ENCODE measurements around the gene OR51S1.
"Not testable (repeated sequence)": the region's sequence is repeated elsewhere in the genome, so short reads cannot be mapped to it uniquely, and the experiment has no call there.

The OR51S1 gene

GRCh38 chr11:4826425-4826824, 22.6 kb downstream of the OR51S1 start:
- Histone ChIP-seq H3K36me3 (no peaks in the 10 kb centered on the region), H3K27me3 (no peaks in the 10 kb centered on the region), H3K4me1 (no peaks in the 10 kb centered on the region), H3K4me3 (ENCODE audit: low read depth, low read length) (no peak overlapping the region), H3K9me3 (no peaks in the 10 kb centered on the region)
- TF ChIP-seq CTCF (IDR thresholded peaks at IDR 0.05; ENCODE audit: low read depth, low read length): no peak
- DNase-seq: no peak

- Histone ChIP-seq H3K27me3 (no peaks in the 10 kb centered on the region), H3K9me3 (no peaks in the 10 kb centered on the region), H3K4me3 (ENCODE audit: low read depth, low read length) (no peak overlapping the region), H3K4me1 (no peaks in the 10 kb centered on the region), H3K36me3 (no peaks in the 10 kb centered on the region)
- DNase-seq: no peak
- no peak for TF ChIP-seq CTCF (IDR thresholded peaks at IDR 0.05; ENCODE audit: low read depth, low read length)
Observed at GRCh38 chr11:4825132-4825531, 23.9 kb downstream of the OR51S1 start.

- no peak for TF ChIP-seq CTCF (IDR thresholded peaks at IDR 0.05; ENCODE audit: low read depth, low read length)
Observed at GRCh38 chr11:4821021-4821420, 28.0 kb downstream of the OR51S1 start, which contains the start of gene OR51F2. Gene OR51F2, plus strand, starts transcription at chr11:4821321. Its CDS starts 101 bp downstream, at chr11:4821422.

GRCh38 chr11:4809246-4809645, 39.8 kb downstream of the OR51S1 start:
- Histone ChIP-seq H3K4me3 (ENCODE audit: low read depth, low read length) (no peak overlapping the region), H3K36me3 (no peaks in the 10 kb centered on the region), H3K27me3 (no peaks in the 10 kb centered on the region), H3K9me3 (no peaks in the 10 kb centered on the region), H3K4me1 (no peaks in the 10 kb centered on the region)
- no peak for DNase-seq
- no peak for TF ChIP-seq CTCF (IDR thresholded peaks at IDR 0.05; ENCODE audit: low read depth, low read length)

More at GRCh38 chr11:4821021-4821420, 28.0 kb downstream of the OR51S1 start, which contains the start of gene OR51F2:
- Histone ChIP-seq H3K9me3 (no peaks in the 10 kb centered on the region), H3K4me3 (ENCODE audit: low read depth, low read length) (no peak within 1 kb of the TSS), H3K27me3 (no peaks in the 10 kb centered on the region), H3K4me1 (no peaks in the 10 kb centered on the region), H3K36me3 (no peaks in the 10 kb centered on the region)
- DNase-seq: no peak

DNA sequence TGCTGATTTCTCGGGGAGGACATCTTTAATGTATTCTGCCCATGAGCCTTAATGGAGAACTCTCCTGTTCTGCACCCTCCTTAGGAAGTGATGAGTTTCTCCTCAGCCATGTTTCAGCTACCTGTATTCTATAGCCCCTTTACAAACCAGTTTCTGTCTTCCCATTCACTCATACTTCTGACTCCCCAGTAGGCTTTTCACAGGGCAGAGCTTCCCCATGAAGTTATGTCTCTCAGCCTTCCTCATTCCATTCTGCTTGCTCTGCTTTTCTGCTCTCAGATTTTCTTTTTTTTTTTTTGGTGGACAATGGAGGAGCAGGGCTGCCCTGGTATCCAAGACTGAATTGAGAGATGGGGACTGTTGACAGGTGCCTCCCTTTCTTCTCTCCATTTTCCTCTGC, 40.5 kb downstream of the OR51S1 start:
- no peaks in the 10 kb centered on the region for H3K4me1 ChIP-seq
- no peak for DNase-seq
- H3K4me3 ChIP-seq (ENCODE audit: low read depth, low read length): no peak overlapping the region

GRCh38 chr11:4804280-4804679, 44.7 kb downstream of the OR51S1 start, which contains the start of gene OR52R1:
Gene OR52R1, minus strand, starts transcription at chr11:4804380. Its CDS starts 0 bp downstream, at chr11:4804380.
- no peaks in the 10 kb centered on the region for H3K27me3 ChIP-seq
- no peaks in the 10 kb centered on the region for H3K4me1 ChIP-seq
- DNase-seq: no peak
- no peaks in the 10 kb centered on the region for H3K9me3 ChIP-seq
- TF ChIP-seq CTCF (IDR thresholded peaks at IDR 0.05; ENCODE audit: low read depth, low read length): no peak
- no peak within 1 kb of the TSS for H3K4me3 ChIP-seq (ENCODE audit: low read depth, low read length)
- H3K36me3 ChIP-seq: no peaks in the 10 kb centered on the region

More for the DNA sequence above, 40.5 kb downstream of the OR51S1 start:
- TF ChIP-seq CTCF (IDR thresholded peaks at IDR 0.05; ENCODE audit: low read depth, low read length): no peak
- H3K9me3 ChIP-seq: no peaks in the 10 kb centered on the region
- H3K27me3 ChIP-seq: no peaks in the 10 kb centered on the region
- no peaks in the 10 kb centered on the region for H3K36me3 ChIP-seq

DNA sequence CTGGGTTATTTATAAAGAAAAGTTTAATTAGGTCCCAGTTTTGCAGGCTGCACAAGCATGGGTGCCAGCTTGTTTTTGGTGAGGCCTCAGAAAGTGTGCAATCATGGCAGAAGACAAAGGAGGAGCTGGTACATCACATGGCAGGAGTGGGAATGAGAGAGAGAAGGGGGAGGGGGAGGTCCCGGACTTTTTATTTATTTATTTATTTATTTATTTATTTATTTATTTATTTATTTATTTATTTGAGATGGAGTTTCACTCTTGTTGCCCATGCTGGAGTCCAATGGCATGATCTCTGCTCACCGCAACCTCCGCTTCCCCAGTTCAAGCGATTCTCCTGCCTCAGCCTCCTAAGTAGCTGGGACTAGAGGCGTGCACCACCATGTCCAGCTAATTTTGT, 47.7 kb downstream of the OR51S1 start:
- not testable (repeated sequence) for H3K9me3 ChIP-seq; H3K36me3 ChIP-seq; DNase-seq; H3K27me3 ChIP-seq; H3K4me1 ChIP-seq; H3K4me3 ChIP-seq (ENCODE audit: low read depth, low read length)

Measured in BE2C (cell line).